GM12873 (cell line): ENCODE data around the gene POU3F1.

Experiments used
- TF ChIP-seq, protein P1 (sequence below): IDR thresholded peaks from 2 replicates; pipeline ENCODE4 v1.5.1; 2012; ENCODE audit warnings: low read depth, mild to moderate bottlenecking, moderate library complexity, low read length, control low read depth; ENCODE audit not compliant: insufficient read depth; ENCODE audit errors: missing control alignments

Gene POU3F1

DNA sequence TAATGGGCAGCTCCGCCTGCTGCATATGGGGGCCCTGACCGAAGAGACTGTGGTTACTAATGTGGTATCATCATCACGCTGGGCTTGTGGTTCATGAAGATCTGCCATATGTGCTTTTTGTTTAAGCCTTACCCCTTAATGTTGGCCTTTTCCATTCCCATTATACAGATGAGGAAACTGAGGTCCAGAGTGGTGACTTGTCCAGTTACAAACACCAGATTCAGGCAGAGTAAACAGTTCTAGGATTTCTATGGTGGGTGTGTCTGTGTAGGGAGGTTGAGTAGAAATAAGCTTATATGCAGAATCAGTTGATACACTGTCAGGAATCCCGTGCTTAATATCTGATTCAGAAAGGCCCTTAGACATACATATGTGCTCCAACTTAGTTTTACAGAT is 33.4 kb downstream of the POU3F1 start:
- TF ChIP-seq, protein P1, sequence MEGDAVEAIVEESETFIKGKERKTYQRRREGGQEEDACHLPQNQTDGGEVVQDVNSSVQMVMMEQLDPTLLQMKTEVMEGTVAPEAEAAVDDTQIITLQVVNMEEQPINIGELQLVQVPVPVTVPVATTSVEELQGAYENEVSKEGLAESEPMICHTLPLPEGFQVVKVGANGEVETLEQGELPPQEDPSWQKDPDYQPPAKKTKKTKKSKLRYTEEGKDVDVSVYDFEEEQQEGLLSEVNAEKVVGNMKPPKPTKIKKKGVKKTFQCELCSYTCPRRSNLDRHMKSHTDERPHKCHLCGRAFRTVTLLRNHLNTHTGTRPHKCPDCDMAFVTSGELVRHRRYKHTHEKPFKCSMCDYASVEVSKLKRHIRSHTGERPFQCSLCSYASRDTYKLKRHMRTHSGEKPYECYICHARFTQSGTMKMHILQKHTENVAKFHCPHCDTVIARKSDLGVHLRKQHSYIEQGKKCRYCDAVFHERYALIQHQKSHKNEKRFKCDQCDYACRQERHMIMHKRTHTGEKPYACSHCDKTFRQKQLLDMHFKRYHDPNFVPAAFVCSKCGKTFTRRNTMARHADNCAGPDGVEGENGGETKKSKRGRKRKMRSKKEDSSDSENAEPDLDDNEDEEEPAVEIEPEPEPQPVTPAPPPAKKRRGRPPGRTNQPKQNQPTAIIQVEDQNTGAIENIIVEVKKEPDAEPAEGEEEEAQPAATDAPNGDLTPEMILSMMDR, result no peak

DNA sequence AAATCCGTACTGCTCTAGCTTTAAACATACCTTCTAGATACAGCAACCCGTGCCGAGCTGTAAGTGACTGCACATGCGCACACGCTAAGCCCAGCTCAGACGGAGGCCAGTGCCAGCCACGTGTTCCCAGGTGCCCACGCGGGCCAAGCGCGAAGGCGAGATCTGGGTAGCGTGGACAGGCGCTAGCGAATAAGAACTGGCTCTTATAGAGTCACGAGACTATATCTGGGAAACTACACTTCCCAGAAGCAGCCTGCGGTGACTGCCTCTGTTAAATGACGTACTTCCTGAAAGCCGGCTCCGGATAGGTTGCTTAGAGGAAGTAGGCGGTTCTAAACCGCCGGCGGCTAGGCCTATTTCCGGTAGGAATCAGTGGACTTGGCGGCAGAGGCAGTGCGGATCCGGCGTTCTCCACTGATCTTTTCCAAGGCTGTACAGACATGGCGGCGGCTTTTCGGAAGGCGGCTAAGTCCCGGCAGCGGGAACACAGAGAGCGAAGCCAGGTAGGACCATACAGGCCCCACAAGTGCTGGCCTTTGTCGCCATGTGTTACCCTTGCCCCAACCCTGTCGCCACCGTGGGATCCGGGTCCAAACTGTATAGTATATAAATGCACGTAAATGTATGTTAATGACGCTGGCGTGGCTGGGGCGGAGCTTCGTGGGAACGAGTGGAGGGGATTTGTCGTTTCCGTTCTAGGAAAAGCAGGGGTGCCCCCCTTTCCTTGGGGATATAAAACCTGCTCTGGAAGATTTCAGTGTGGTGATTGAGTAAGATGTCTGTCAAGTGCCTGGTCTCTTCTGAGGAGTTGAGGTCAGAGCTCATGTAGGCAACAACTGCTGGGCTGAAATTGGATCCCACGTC is 34.0 kb downstream of the POU3F1 start, which contains the start of gene UTP11:
Gene UTP11 (plus strand): TSS at position 372 of the 864 bp plus-strand sequence. CDS start 69 bp downstream, at position 441.
- TF ChIP-seq, protein P1, result no peak

DNA sequence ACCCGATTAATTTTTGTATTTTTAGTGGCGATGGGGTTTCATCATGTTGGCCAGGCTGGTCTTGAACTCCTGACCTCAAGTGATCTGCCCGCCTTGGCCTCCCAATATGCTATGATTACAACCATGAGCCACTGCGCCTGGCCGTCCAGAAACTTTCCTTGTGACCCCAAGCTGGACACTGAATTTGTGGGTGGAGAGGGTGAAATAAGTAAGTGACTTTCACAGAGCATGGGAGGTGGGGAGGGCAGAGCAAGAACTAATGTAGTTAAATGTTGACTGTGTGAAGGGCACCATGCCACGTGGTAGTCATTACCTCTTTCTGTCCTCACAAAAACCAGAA is 36.8 kb downstream of the POU3F1 start:
- TF ChIP-seq, protein P1, result no peak

DNA sequence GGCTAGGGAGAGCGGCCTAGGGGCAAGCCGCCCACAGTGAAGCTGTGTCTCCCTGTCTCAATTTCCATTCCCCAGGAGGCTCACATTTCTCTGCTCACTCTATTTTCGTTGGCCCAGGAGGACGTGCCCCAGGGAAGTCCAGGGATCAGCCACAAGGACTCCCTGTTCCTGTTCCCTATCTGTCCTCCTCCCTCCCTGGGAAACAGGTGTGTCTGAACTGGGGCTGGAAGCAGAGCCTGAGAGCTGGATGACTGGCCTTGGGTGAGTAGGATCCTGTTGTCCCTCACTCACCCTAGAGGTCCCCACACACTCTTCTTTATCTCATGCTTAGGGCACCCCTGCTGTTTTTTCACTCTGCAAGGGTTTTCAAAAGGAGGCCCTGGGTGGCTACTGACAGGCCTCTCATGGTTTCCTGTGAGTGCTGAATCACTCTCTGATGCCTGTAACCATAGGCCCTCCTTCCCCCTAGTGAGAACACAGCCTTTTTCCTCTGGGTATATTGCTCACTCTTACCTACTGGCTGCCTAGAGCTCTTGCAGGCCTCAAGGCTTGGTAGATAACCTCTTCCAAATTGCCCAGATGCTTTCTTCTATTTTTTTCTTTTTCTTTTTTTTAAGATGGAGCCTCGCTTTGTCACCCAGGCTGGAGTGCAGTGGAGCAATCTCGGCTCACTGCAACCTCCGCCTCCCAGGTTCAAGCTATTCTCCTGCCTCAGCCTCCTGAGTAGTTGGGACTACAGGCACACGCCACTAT is 37.3 kb downstream of the POU3F1 start:
- TF ChIP-seq, protein P1, result no peak

DNA sequence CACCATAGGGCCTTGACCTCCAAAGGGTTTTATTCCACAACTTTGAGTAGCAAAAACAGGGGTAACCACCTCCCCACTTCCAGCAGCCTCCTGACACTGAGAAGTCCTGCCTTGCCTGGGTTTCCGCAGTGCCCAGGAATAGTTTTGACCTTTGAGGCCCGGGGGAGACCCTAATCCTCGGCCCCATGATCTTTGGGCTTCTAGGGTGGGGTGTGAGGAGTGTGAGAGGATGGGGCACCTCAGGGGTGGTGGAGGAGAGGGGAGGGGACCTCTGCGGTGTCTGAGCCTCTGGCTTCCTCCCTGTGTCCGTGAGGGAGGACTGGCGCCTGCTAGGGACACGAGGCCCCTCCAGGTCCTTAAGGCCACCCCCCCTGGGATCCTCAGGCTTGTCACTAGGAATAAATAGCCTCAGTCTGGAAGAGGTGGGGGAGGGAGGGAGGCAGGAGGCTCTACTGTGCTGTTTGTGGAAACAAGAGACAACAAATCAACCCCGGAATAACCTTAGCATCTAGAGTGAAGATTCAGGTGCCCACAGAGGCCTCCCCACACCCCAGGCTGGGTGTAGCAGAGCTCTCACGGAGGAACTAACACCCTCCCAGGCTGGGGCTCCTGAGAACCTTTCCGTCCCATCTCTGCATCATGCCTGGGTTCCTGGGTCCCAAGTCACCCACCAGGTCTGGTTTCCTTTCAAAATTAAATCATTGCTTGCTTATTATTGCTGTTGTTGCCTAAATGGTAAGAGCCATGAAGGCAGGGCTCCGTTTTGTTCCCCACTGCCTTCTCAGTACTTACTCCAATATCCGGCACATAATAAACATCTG is 40.4 kb downstream of the POU3F1 start:
- TF ChIP-seq, protein P1, result no peak

DNA sequence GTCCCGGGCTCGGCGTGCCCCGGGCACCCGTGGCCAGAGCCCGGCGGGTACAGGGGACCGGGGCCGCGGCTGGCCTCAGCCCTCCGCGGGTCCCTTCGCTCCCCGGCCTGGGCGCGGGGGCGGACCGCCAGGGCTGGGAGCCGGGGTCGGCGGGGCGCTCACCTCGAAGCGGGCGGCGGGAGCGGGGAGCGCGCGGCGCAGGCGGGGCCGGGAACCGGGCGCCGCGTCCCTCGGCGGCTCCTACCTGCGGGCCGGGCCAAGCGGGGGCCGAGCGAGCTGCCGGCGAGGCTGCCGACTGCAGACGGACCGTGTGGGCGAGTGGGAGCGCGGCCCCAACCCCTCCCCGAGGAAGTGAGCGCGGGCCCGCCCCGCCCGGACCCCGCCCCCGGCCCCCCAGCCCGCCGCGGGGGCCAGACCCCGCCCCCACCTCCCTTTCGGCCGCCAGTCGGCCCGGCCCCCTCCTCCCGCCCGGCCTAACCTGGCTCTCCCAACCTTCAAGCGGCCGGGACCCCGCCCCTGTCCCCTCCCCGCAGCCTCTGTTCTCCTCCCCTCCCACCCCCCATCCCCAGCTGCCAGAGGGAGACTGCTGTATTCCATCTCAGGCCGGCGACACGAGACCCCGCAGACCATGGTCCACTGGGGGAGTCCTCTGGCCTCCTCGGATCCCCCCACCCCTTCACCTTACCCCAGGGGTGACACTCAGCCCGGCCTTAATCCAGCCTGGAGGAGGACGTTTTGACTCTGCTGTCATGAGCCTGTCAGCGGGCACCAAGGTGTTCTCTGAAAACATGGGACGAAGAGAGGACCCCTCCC is 41.2 kb downstream of the POU3F1 start, which contains the start of gene FHL3:
Gene FHL3 (minus strand): TSS at position 320 of the 813 bp plus-strand sequence. CDS start 6,102 bp downstream, outside the sequence.
- TF ChIP-seq, protein P1, result no peak
